ENCODE measurements around the gene PITPNC1. TPM values are rescaled to one million over a fixed set of nuclear protein-coding genes. Genes with fewer than 3 reads are reported as not detected.

PITPNC1 gene
- total and polyA plus RNA-seq, 2 donors (not counting 1 experiment from before 2014, with no cell fraction given) = 5.8 to 7.1 TPM

DNA sequence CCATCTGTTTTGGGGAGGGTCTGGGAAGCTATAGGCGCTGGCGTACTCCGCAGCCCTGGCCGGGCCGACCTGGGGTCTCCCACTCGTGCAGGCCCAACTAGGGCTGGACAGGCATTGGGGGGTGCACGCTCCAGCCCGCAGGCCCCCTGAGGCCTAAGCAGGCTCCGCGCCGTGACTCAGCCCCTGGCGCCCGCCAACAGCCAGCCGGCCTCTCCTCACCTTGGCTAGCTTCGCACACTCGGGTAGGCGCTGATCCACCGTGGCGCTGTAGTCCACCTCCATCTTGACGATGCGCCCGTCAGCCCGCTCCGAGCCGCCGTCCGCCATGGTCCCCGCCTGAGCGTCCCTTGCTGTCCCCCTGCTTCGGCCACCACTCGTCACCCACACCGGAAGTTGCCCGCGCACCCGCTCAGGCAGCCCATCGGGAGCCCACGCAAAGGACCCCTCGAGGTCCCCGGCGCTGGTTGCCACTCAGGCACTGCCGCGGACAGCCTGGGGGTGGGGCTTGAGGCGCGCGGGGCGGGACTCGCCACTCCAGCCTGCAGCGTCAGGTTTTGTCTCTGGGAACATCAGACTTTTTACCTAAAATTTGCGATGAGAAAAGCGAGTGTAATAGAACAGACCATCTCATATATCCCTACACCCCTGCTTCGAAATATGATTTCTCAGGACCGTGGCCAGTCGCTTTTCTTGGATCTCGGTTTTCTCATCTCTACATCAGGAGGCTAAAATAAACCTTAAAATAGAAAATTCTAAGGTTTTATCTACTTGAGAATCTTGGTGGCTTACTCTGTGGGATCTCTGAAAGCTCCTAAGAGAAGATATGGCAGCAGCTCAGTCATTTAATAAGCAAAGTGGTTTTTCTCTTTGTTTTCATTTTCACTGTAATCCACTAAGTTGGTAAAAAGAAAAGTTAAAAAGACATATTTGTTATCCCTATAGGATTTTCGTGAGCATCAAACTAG lies 10.6 kb upstream of the PITPNC1 start, which contains the start of gene PSMD12:
PSMD12 (minus strand) TSS at position 385 of the 965 bp plus-strand sequence; CDS start at position 327, 58 bp downstream.
- Histone ChIP-seq H3K27me3 (ENCODE audit: control insufficient read depth, insufficient read depth, low read length) (no peaks in the 10 kb centered on the region), H3K9me3 (ENCODE audit: control insufficient read depth, insufficient read depth, low read depth, low read length) (no peaks in the 10 kb centered on the region), H3K4me3 (replicated peaks in 1 of 4; ENCODE audit: control extremely low read depth in 1 of 4, insufficient read depth in 1 of 4, low read depth in 3 of 4, low read length in 4 of 4) (peak within 1 kb of the TSS; percentile 94 to 100 (median 98)), H3K9ac (ENCODE audit: insufficient read depth, low read length) (peak within 1 kb of the TSS; percentile 100), H4K20me1 (ENCODE audit: control insufficient read depth, extremely low read depth, insufficient read depth, low read length) (no peaks in the 10 kb centered on the region), H3K79me2 (ENCODE audit: control insufficient read depth, insufficient read depth, low read length) (peaks cover 49% of the 10 kb centered on the region), H3K4me2 (ENCODE audit: extremely low read depth, insufficient read depth, low read length) (peak within 1 kb of the TSS; percentile 92), H3K4me1 (ENCODE audit: control insufficient read depth, extremely low read depth, insufficient read depth, low read length) (peaks cover 12% of the 10 kb centered on the region), H3K27ac (ENCODE audit: insufficient read depth, low read length) (peak within 1 kb of the TSS; percentile 99), H2AFZ (ENCODE audit: low read length) (peak within 1 kb of the TSS; percentile 91), H3K36me3 (ENCODE audit: control insufficient read depth, insufficient read depth, low read length) (no peaks in the 10 kb centered on the region)
- TF ChIP-seq, protein P1, sequence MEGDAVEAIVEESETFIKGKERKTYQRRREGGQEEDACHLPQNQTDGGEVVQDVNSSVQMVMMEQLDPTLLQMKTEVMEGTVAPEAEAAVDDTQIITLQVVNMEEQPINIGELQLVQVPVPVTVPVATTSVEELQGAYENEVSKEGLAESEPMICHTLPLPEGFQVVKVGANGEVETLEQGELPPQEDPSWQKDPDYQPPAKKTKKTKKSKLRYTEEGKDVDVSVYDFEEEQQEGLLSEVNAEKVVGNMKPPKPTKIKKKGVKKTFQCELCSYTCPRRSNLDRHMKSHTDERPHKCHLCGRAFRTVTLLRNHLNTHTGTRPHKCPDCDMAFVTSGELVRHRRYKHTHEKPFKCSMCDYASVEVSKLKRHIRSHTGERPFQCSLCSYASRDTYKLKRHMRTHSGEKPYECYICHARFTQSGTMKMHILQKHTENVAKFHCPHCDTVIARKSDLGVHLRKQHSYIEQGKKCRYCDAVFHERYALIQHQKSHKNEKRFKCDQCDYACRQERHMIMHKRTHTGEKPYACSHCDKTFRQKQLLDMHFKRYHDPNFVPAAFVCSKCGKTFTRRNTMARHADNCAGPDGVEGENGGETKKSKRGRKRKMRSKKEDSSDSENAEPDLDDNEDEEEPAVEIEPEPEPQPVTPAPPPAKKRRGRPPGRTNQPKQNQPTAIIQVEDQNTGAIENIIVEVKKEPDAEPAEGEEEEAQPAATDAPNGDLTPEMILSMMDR (conservative IDR thresholded peaks at IDR 0.05 in 1 of 2, IDR thresholded peaks at IDR 0.05 in 1 of 2; ENCODE audit: low read depth in 1 of 2, low read length in 2 of 2) = no peak
- DNase-seq (ENCODE audit: low read depth in 2 of 2) = peak; percentile 85 to 91

DNA sequence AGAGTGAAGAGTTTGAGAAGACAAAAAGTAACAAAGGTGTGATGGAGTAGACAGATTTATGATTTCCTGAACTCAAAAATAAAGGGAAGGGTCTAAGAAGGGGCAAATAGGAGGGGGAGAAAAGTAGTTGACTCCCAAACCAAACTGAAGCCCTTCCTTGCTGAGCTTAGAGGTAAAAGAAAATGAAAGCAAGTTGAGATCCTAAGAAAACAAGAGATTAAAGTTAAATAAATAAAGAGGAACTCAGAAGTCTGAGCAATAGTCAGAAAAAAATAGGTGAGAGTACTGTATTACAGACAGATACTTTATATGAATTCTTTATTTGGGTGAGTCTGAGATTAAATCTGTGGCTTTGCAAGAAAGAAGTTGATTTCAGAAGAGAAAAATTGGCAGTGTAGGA lies 7.4 kb upstream of the PITPNC1 start:
- TF ChIP-seq, protein P1 (conservative IDR thresholded peaks at IDR 0.05 in 1 of 2, IDR thresholded peaks at IDR 0.05 in 1 of 2; ENCODE audit: low read depth in 1 of 2, low read length in 2 of 2) = no peak
- no peak for TF ChIP-seq EZH2 (IDR thresholded peaks at IDR 0.05; ENCODE audit: low read length, missing control alignments)
- Histone ChIP-seq H3K9ac (ENCODE audit: insufficient read depth, low read length) (no peak overlapping the region), H3K4me2 (ENCODE audit: extremely low read depth, insufficient read depth, low read length) (no peak overlapping the region)

DNA sequence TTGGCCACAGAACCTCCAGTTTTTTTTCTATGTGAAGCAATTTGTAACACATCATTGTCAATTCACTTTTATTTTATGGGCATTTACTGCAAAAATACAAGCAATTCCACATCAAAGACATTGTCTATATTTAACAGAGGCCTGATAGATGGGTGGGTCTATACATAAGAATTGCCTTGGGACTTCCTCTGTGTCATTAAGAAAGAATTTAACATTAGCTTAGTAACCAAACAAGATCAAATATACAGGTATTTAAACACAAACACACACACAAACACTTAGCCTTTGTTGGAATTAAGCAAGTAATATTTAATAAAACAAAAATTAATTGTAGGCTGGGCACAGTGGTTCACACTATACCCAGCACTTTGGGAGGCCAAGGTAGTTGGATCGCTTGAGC lies 4.3 kb upstream of the PITPNC1 start:
- H3K27ac ChIP-seq (ENCODE audit: insufficient read depth, low read length) = no peak overlapping the region
- no peaks in the 10 kb centered on the region for H4K20me1 ChIP-seq (ENCODE audit: control insufficient read depth, extremely low read depth, insufficient read depth, low read length)
- H3K79me2 ChIP-seq (ENCODE audit: control insufficient read depth, insufficient read depth, low read length) = no peaks in the 10 kb centered on the region
- no peak overlapping the region for H3K9ac ChIP-seq (ENCODE audit: insufficient read depth, low read length)
- peaks cover 11% of the 10 kb centered on the region for H3K4me1 ChIP-seq (ENCODE audit: control insufficient read depth, extremely low read depth, insufficient read depth, low read length)
- no peaks in the 10 kb centered on the region for H3K36me3 ChIP-seq (ENCODE audit: control insufficient read depth, insufficient read depth, low read length)
- no peaks in the 10 kb centered on the region for H3K27me3 ChIP-seq (ENCODE audit: control insufficient read depth, insufficient read depth, low read length)
- H3K4me3 ChIP-seq (replicated peaks in 1 of 4; ENCODE audit: control extremely low read depth in 1 of 4, insufficient read depth in 1 of 4, low read depth in 3 of 4, low read length in 4 of 4) = no peak overlapping the region
- no peaks in the 10 kb centered on the region for H3K9me3 ChIP-seq (ENCODE audit: control insufficient read depth, insufficient read depth, low read depth, low read length)
- TF ChIP-seq EZH2 (IDR thresholded peaks at IDR 0.05; ENCODE audit: low read length, missing control alignments) = no peak
- TF ChIP-seq, protein P1 (conservative IDR thresholded peaks at IDR 0.05 in 1 of 2, IDR thresholded peaks at IDR 0.05 in 1 of 2; ENCODE audit: low read depth in 1 of 2, low read length in 2 of 2) = no peak
- DNase-seq (ENCODE audit: low read depth in 2 of 2) = no peak
- no peak overlapping the region for H2AFZ ChIP-seq (ENCODE audit: low read length)
- no peak overlapping the region for H3K4me2 ChIP-seq (ENCODE audit: extremely low read depth, insufficient read depth, low read length)

More for the DNA sequence above, 7.4 kb upstream of the PITPNC1 start:
- no peaks in the 10 kb centered on the region for H4K20me1 ChIP-seq (ENCODE audit: control insufficient read depth, extremely low read depth, insufficient read depth, low read length)
- H2AFZ ChIP-seq (ENCODE audit: low read length) = no peak overlapping the region
- H3K4me1 ChIP-seq (ENCODE audit: control insufficient read depth, extremely low read depth, insufficient read depth, low read length) = peaks cover 8% of the 10 kb centered on the region
- H3K27ac ChIP-seq (ENCODE audit: insufficient read depth, low read length) = no peak overlapping the region
- no peak overlapping the region for H3K4me3 ChIP-seq (replicated peaks in 1 of 4; ENCODE audit: control extremely low read depth in 1 of 4, insufficient read depth in 1 of 4, low read depth in 3 of 4, low read length in 4 of 4)
- no peaks in the 10 kb centered on the region for H3K27me3 ChIP-seq (ENCODE audit: control insufficient read depth, insufficient read depth, low read length)
- DNase-seq (ENCODE audit: low read depth in 2 of 2) = no peak
- H3K9me3 ChIP-seq (ENCODE audit: control insufficient read depth, insufficient read depth, low read depth, low read length) = no peaks in the 10 kb centered on the region
- H3K79me2 ChIP-seq (ENCODE audit: control insufficient read depth, insufficient read depth, low read length) = peaks cover 17% of the 10 kb centered on the region
- no peaks in the 10 kb centered on the region for H3K36me3 ChIP-seq (ENCODE audit: control insufficient read depth, insufficient read depth, low read length)

Data from fibroblast of lung (primary cell).